CD4-positive, alpha-beta T cell treated with Interleukin-6 for 4 hours (primary cell): ENCODE results near the gene ATP5F1E.

ENCODE experiments used
- DNase-seq: peaks from one replicate; pipeline ENCODE4 v3.0.0-alpha.2; 2020; ENCODE audit warnings: mixed read lengths

Gene ATP5F1E

GRCh38 chr20:59004763-59005522, 27.2 kb downstream of the ATP5F1E start:
- peak; percentile 71 for DNase-seq

- peak; percentile 59 for DNase-seq
Observed at GRCh38 chr20:59004493-59004762, 27.7 kb downstream of the ATP5F1E start.

GRCh38 chr20:59003836-59004492, 28.2 kb downstream of the ATP5F1E start:
- DNase-seq, result no peak

DNA sequence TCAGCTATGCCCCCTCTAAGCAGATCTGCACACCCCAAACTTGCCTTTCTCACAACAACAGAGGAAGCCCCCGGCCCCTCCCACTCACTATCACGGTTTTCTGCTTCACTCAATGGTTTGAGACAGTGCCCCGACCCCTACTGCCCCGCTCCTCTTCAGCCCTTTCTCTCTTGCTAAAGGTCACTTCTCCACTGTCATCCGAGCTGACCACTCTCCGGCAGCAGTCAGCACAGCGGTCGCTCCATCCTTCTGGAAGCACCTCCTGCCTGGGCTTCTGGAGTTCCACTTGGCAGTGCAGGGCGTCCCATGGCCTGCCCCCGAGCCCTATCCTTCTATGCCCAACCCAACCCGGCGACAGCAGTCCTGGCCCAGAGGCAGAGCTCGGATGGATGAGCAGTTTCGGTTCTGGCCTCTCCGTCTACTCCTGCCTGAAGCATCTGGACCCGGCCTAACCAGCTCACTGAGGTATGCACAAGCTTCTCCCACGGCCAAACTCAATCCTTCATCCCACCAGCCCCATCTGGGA, 29.2 kb downstream of the ATP5F1E start:
- DNase-seq, result no peak

GRCh38 chr20:59002388-59002787, 29.7 kb downstream of the ATP5F1E start:
- DNase-seq, result no peak

- no peak for DNase-seq
Observed at GRCh38 chr20:59001449-59002171, 30.5 kb downstream of the ATP5F1E start.

GRCh38 chr20:59001068-59001448, 31.1 kb downstream of the ATP5F1E start:
- DNase-seq, result no peak

- no peak for DNase-seq
Observed at GRCh38 chr20:59000326-59000725, 31.8 kb downstream of the ATP5F1E start.

- DNase-seq, result no peak
Observed at GRCh38 chr20:58998656-58999055, 33.5 kb downstream of the ATP5F1E start.

DNA sequence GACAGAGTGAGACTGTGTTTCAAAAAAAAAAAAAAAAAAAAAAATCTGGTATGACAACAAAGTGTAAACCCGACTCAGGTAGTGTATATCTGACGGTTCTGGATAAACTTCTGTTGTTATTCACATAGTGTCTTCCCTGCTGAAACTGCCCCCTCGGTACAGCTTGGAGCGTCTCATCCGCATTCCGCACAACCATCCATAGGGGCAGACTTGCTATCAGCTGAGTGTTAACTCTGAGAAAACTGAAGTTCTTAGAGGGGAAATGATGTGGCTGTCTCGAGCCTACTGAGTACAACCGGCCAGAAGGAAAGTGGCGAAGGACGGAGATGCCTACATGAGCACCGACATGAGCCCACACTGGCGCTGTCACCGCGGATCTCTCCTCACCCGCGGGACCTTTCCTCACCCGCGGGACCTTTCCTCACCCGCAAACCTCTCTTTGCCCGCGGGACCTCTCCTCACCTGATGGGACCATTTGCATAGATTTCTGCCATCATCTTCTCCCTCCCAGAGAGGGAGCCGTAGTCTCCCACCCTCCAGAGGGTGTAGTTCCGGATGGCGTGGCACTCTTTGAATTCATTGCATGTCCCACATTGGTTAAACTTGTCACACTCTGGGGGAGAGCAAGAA, 34.9 kb downstream of the ATP5F1E start:
- DNase-seq, result no peak

GRCh38 chr20:58996226-58996611, 35.9 kb downstream of the ATP5F1E start:
- no peak for DNase-seq

- no peak for DNase-seq
Observed at GRCh38 chr20:58995461-58996225, 36.5 kb downstream of the ATP5F1E start.

- DNase-seq, result no peak
Observed at GRCh38 chr20:58994390-58995159, 37.6 kb downstream of the ATP5F1E start.

DNA sequence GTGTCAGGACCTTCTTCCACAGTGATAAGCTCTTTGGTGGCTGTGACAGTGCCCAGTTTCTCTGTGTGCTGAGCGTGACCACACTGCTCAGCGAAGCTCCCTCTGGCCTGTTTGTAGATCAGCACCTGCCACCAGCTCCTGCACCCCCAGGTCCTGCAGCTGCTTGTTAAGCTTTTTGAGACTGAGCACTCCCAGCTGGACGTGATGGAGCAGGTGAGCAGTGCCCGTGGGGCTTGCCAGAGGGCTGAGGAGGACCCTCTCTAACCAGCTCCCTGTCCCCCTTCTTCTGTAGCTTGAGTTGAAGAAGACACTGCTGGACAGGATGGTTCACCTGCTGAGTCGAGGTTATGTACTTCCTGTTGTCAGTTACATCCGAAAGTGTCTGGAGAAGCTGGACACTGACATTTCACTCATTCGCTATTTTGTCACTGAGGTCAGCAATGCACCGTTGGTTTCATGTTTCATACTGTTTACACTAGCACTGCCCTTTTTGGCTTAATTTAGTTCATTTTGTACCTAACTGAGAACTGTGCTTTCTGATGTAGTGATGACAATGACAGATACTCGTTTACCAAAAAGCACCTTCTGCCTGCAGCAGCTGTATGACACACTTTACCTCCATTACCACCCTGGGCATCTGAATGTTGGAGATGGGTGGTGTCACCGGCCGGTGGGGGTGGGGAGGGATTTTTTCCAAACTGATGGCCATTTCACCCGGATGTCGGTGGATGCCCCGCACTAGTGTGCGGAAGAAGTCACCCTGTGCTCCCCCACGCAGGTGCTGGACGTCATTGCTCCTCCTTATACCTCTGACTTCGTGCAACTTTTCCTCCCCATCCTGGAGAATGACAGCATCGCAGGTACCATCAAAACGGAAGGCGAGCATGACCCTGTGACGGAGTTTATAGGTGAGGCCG, 38.5 kb downstream of the ATP5F1E start:
- DNase-seq, result no peak

- no peak for DNase-seq
Observed at GRCh38 chr20:58992911-58993310, 39.2 kb downstream of the ATP5F1E start.

DNA sequence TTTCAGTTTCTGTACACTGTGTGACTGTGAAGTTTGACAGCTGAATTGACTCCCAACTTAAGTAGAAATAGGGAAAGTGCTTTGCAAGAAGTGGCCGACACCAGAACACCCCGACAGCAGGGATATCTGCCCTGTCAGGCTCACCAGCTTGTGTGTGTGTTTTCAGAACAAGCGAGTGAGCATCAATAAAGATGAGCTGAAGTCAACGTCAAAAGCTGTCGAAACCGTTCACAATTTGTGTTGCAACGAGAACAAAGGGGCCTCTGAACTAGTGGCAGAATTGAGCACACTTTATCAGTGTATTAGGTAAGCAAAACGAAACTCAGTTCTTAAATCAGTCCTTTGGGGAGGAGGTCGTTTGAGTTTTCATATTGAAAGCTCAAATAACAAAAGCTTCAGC, 40.4 kb downstream of the ATP5F1E start:
- DNase-seq, result no peak

DNA sequence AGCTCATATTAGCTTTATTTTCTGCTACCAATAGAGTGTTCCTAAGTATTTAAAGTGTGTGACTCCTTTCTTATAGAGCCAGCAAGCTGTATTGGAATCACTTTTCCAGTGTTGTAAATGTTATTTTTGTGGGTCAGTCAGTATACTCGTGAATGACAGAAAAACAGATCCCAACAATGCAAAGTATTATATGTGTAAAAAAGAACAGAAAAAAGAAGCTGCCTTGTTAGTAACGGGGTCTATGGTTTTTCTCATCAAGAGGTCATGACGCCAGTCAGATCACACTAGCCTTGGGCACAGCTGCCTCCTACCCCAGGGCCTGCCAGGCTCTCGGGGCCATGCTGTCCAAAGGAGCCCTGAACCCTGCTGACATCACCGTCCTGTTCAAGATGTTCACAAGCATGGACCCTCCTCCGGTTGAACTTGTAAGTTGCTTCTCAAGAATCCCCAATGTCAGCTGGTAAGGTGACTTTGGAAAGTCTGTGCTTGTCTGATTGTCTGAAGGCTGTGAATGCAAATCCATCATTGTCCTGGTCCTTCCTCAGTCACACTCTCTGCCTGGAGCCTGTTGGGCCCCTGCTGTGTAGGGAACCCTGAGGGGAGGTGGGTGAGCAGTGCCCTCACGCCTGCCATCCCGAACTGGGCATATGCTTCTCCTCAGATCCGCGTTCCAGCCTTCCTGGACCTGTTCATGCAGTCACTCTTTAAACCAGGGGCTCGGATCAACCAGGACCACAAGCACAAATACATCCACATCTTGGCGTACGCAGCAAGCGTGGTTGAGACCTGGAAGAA, 41.3 kb downstream of the ATP5F1E start:
- no peak for DNase-seq

- DNase-seq, result no peak
Observed at GRCh38 chr20:58989196-58989595, 42.9 kb downstream of the ATP5F1E start.

DNA sequence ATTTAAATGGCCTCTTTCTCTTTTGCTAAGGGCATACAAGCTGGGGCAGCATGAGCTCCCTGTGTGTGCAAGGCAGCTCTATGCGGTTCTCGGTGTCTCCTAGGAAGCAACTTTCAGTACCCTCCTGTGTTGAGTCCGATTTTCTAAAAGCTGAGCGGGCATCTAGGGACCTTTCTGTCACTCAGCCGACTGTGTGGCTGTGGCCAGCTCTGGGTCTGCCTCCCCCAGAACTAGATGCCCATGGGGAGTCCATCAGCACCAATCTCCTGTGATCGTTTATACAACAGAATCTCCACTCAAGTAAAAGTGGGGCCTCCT, 43.6 kb downstream of the ATP5F1E start:
- no peak for DNase-seq
